ENCODE measurements around the gene MDN1. TPM values are rescaled to one million over a fixed set of nuclear protein-coding genes. Genes with fewer than 3 reads are reported as not detected.

Gene MDN1
- total and polyA plus RNA-seq, 2 of the 13 experiments (the other 11 are each of a cell fraction or from before 2014, with no cell fraction given) = 18.8 to 52.9 TPM

- TF ChIP-seq, protein P1, sequence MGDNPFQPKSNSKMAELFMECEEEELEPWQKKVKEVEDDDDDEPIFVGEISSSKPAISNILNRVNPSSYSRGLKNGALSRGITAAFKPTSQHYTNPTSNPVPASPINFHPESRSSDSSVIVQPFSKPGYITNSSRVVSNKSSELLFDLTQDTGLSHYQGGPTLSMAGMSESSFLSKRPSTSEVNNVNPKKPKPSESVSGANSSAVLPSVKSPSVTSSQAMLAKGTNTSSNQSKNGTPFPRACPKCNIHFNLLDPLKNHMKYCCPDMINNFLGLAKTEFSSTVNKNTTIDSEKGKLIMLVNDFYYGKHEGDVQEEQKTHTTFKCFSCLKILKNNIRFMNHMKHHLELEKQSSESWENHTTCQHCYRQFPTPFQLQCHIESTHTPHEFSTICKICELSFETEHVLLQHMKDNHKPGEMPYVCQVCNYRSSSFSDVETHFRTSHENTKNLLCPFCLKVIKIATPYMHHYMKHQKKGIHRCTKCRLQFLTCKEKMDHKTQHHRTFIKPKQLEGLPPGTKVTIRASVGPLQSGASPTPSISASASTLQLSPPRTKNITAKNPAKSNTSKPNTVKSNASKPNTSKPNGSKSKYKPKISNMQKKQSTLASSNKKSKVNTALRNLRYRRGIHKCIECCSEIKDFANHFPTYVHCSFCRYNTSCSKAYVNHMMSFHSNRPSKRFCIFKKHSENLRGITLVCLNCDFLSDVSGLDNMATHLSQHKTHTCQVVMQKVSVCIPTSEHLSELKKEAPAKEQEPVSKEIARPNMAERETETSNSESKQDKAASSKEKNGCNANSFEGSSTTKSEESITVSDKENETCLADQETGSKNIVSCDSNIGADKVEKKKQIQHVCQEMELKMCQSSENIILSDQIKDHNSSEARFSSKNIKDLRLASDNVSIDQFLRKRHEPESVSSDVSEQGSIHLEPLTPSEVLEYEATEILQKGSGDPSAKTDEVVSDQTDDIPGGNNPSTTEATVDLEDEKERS (CRISPR knock-in tag; IDR thresholded peaks at IDR 0.05) = no peak
- TF ChIP-seq, protein P2, sequence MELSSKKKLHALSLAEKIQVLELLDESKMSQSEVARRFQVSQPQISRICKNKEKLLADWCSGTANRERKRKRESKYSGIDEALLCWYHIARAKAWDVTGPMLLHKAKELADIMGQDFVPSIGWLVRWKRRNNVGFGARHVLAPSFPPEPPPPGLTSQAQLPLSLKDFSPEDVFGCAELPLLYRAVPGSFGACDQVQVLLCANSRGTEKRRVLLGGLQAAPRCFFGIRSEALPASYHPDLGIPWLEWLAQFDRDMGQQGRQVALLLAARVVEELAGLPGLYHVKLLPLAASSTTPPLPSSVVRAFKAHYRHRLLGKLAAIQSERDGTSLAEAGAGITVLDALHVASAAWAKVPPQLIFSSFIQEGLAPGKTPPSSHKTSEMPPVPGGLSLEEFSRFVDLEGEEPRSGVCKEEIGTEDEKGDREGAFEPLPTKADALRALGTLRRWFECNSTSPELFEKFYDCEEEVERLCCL (CRISPR knock-in tag; IDR thresholded peaks at IDR 0.05; ENCODE audit: borderline replicate concordance) = no peak
- TF ChIP-seq, protein P3, sequence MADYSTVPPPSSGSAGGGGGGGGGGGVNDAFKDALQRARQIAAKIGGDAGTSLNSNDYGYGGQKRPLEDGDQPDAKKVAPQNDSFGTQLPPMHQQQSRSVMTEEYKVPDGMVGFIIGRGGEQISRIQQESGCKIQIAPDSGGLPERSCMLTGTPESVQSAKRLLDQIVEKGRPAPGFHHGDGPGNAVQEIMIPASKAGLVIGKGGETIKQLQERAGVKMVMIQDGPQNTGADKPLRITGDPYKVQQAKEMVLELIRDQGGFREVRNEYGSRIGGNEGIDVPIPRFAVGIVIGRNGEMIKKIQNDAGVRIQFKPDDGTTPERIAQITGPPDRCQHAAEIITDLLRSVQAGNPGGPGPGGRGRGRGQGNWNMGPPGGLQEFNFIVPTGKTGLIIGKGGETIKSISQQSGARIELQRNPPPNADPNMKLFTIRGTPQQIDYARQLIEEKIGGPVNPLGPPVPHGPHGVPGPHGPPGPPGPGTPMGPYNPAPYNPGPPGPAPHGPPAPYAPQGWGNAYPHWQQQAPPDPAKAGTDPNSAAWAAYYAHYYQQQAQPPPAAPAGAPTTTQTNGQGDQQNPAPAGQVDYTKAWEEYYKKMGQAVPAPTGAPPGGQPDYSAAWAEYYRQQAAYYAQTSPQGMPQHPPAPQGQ (CRISPR knock-in tag; IDR thresholded peaks at IDR 0.05; ENCODE audit: borderline replicate concordance) = 0 out of 2 replicates have a peak, but pooled peaks have one; percentile 46
- peak; percentile 48; the same call in 1 of the 2 replicates for TF ChIP-seq MEIS1 (CRISPR knock-in tag; IDR thresholded peaks at IDR 0.05; ENCODE audit: borderline replicate concordance)
- TF ChIP-seq, protein P4, sequence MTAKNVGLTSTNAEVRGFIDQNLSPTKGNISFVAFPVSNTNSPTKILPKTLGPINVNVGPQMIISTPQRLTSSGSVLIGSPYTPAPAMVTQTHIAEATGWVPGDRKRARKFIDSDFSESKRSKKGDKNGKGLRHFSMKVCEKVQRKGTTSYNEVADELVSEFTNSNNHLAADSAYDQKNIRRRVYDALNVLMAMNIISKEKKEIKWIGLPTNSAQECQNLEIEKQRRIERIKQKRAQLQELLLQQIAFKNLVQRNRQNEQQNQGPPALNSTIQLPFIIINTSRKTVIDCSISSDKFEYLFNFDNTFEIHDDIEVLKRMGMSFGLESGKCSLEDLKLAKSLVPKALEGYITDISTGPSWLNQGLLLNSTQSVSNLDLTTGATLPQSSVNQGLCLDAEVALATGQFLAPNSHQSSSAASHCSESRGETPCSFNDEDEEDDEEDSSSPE (CRISPR knock-in tag; IDR thresholded peaks at IDR 0.05) = no peak
- TF ChIP-seq MXI1 (IDR thresholded peaks at IDR 0.05; ENCODE audit: borderline replicate concordance, low read depth, low read length) = no peak
- no peak for TF ChIP-seq ARID2 (CRISPR knock-in tag; IDR thresholded peaks at IDR 0.05; ENCODE audit: borderline replicate concordance)
- no peak for TF ChIP-seq ZNF510 (CRISPR knock-in tag; IDR thresholded peaks at IDR 0.05; ENCODE audit: low read depth)
- TF ChIP-seq, protein P5, sequence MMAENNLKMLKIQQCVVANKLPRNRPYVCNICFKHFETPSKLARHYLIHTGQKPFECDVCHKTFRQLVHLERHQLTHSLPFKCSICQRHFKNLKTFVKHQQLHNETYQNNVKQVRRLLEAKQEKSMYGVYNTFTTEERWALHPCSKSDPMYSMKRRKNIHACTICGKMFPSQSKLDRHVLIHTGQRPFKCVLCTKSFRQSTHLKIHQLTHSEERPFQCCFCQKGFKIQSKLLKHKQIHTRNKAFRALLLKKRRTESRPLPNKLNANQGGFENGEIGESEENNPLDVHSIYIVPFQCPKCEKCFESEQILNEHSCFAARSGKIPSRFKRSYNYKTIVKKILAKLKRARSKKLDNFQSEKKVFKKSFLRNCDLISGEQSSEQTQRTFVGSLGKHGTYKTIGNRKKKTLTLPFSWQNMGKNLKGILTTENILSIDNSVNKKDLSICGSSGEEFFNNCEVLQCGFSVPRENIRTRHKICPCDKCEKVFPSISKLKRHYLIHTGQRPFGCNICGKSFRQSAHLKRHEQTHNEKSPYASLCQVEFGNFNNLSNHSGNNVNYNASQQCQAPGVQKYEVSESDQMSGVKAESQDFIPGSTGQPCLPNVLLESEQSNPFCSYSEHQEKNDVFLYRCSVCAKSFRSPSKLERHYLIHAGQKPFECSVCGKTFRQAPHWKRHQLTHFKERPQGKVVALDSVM (CRISPR knock-in tag; IDR thresholded peaks at IDR 0.05) = peak; percentile 93
- TF ChIP-seq MED1 (CRISPR knock-in tag; IDR thresholded peaks at IDR 0.05) = 0 out of 2 replicates have a peak, but pooled peaks have one; percentile 12
- no peak for TF ChIP-seq EP300 (IDR thresholded peaks at IDR 0.05; ENCODE audit: low read depth in 2 of 2, low read length in 2 of 2)
- no peak for TF ChIP-seq EP300 (CRISPR knock-in tag; IDR thresholded peaks at IDR 0.05; ENCODE audit: borderline replicate concordance)
- no peak for TF ChIP-seq ZBTB14 (CRISPR knock-in tag; IDR thresholded peaks at IDR 0.05)
- TF ChIP-seq ZNF792 (CRISPR knock-in tag; IDR thresholded peaks at IDR 0.05) = peak; percentile 81; the same call in 1 of the 2 replicates
- TF ChIP-seq ZNF34 (CRISPR knock-in tag; IDR thresholded peaks at IDR 0.05; ENCODE audit: borderline replicate concordance) = no peak
- TF ChIP-seq POLR2AphosphoS2 (IDR thresholded peaks at IDR 0.05; ENCODE audit: low read depth, low read length) = no peak
- peak; percentile 10; the same call in 1 of the 2 replicates for TF ChIP-seq KDM5A (IDR thresholded peaks at IDR 0.05; ENCODE audit: borderline replicate concordance, low read length)
- TF ChIP-seq ZNF83 (CRISPR knock-in tag; IDR thresholded peaks at IDR 0.05; ENCODE audit: borderline replicate concordance) = no peak
These were observed 9.4 kb upstream of the MDN1 start (continued) for GRCh38 chr6:89828988-89829471.

Data from HepG2 (cell line).